Hematopoietic multipotent progenitor cell (in vitro differentiated cells): ENCODE results near the gene CBLIF. TPM values are rescaled to one million over a fixed set of nuclear protein-coding genes. Genes with fewer than 3 reads are reported as not detected.
"Not testable (repeated sequence)": the region's sequence is repeated elsewhere in the genome, so short reads cannot be mapped to it uniquely, and the experiment has no call there.

Source experiments
- DNase-seq, 3 donors: peaks; one replicate each; pipeline ENCODE4 v3.0.0-alpha.2; 2011 to 2015; ENCODE audit warnings: low read depth in 2 of 3, low spot score in 2 of 3
- total RNA-seq: library from RNA; depleted of rRNA; stranded (reverse); fragments of >200 nt; gene quantifications from one replicate; pipeline ENCODE4 v1.2.3, GENCODE V29; 2012

The CBLIF gene
- not detected for total RNA-seq

DNA sequence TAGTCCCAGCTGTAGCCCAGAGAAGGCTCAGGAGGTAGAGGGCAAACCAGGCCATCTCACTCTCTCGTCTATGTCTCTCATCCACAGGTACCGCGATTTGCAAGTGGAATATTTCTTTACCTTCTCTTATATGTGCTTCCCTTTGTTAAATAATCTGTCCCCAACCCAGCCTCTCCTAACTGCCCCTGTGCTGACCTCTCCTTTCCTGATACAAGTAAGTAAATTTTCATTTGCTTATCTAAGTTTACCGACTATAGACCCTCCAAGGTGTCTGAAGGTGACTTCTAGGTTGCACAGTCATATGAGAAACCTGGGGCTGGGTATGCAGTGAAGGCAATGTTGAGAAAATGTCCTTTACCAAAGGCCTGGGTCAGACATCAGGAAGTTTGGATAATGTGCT lies at the start of gene CBLIF:
TSS of gene CBLIF (minus strand) at position 101 of the 400 bp plus-strand sequence. CDS start at position 55, 46 bp downstream.
- DNase-seq = no peak

DNA sequence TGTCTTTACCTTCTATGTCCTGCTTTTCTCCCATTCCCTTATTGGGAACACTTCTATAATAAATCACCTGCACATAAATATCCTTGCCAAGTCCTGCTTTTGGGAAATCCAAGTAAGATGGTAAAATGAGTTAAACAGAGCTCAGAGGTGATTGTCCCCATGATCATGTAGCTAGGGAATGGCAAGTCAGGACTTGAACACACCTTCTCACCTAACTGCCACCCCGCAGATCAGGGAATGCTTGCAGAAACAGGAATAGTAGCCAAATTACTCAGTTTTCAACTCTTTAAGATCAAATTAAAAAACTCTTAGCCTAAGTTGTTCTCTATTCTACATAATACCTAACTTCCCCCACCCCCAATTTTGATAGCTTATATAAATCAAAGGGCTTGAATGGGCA lies 49.3 kb upstream of the CBLIF start:
- DNase-seq = no peak

DNA sequence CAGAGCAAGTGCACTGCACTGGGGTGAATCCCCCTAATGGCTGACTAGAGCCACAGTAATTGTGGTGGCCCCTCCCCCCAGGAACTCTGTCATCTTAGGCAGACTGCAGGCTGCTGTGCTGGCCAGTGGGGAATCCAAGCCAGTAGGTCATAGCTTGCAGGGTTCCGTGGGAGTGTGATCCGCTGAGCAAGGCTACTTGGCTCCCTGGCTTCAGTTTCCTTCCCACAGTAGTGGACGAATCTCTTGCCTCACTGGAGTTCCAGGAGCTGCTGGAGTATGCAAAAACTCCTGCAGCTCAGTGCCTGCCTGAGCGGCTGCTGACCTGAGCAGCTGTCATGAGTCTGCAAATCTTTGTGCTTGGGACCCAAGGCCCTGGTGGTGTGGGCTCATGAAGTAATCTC lies 46.5 kb upstream of the CBLIF start:
- DNase-seq = peak in 2 of 3 donors; percentile 30 to 61

DNA sequence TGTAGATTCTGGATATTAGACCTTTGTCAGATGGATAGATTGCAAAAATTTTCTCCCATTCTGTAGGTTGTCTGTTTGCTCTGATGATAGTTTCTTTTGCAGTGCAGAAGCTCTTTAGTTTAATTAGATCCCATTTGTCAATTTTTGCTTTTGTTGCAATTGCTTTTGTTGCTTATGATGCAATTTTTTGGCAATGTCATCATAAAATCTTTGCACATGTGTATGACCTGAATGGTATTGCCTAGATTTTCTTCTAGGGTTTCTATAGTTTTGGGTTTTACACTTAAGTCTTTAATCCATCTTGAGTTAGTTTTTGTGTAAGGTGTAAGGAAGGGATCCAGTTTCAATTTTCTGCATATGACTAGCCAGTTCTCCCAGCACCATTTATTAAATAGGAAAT lies 41.9 kb upstream of the CBLIF start:
- DNase-seq = not testable (repeated sequence)

- DNase-seq = no peak
These were observed 38.3 kb upstream of the CBLIF start for GRCh38 chr11:59883597-59883996.

DNA sequence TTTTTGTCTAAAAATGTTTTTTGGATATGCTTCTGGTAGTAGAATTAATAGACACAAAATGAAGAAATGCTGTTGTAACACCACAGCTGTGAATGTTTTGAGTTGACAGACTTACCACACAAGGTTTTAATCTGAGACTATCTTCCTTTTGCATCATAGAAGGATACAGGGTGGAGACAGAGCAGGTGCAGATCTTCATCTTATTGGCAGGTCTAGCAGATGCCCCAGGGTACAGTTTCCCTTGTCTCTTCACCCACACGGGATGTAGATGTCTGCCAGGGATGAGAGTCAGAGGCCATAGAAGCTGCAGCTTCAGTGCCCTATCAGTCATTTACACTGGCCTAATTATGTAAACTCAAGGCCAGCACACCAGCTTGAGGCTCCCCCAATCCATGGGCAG lies 34.3 kb upstream of the CBLIF start:
- no peak for DNase-seq

- no peak for DNase-seq
These were observed 33.3 kb upstream of the CBLIF start, which contains the start of gene OOSP3 for GRCh38 chr11:59878575-59878974. OOSP3 (plus strand) TSS chr11:59878782; CDS start chr11:59878809, 27 bp downstream.

DNA sequence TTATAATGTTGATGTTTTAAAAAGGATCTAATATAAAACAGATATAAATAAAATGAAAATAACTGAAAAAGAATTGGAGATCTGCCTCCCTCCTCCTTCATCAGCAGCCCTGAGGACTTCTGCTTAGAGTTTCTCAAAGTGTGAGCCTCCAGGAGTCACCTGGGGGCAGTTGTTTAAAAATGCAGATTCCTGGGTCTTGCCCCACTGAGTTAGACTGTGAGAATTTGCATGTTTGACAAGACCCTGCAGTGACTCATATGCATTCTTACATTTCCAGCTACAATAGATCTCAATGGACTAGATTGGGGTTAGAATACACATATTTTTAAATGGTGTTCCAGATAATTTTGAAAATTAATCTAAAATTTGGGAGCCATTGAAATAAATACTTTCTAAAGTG lies 32.5 kb upstream of the CBLIF start:
- no peak for DNase-seq

GRCh38 chr11:59877325-59877724 lies 32.0 kb upstream of the CBLIF start:
- DNase-seq = no peak

DNA sequence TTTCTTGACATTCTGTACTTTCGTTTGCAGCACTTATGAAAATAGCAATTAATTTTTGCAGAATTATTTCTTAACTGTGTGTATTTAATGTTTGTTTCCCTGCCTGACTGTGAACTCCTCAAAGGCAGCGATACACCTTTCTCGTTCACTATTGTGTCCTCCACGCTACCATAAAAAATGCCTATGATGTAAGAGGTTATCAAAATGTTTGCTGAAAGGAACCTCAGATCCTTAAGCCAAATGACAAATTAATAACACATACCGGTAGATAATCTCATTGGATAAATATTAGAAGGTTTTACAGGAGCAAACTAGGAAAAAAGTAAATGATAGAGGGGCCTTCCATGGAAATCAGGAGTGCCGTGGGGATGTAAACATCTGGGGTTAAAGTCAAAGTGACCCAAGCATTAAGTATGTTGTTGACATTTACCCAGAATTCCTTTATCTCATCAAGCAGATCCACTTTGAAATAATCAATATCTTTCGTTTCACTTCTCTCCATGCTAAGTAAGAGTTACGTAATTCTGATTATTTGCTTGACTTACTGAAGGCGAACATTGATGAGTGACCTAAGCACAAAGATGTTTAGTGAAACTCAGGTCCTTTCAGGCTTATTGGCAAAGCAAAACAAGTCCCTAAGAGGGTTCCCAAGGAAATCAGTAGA lies 30.7 kb upstream of the CBLIF start:
- no peak for DNase-seq

DNA sequence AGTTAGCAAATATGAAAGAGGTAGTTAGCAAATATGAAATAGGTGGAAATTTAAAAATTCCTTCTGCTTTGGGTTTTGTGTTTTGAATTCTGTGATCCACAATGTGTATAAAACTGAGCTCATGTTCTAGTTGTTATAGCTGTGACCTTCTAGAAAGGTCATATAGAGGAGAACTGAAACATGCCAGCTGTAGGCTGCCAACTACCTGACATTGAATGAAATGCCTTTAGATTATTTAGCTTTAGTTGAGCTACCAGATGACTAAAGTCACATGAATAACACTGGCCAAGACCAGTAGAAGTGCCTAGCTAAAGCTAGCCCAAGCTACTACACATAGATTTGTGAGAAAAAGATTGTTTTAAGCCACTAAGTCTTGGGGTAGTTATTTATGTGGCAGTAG lies 26.8 kb upstream of the CBLIF start:
- no peak for DNase-seq

DNA sequence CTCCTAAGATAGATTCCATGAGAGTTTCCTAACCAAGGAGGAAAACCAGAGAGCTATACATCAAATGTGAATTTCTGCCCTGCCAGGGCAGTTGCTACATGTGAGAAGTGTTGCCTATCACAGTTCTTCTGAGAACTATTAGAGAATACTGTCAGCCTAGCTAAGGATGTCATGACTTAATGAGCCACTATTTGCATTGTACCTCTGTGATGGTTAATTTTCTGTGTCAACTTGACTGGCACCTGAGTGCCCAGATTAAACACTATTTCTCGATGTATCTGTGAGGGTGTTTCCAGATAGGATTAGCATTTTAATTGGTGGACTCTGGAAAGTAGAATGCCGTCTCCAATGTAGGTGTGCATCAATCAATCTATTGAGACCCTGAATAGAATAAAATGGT lies 22.6 kb upstream of the CBLIF start:
- no peak for DNase-seq

GRCh38 chr11:59866836-59867235 lies 21.5 kb upstream of the CBLIF start:
- no peak for DNase-seq

GRCh38 chr11:59866397-59866796 lies 21.1 kb upstream of the CBLIF start, which contains the start of gene TCN1:
TCN1 (minus strand) TSS chr11:59866487; CDS start chr11:59866470, 17 bp downstream.
- DNase-seq = peak in 1 of 3 donors; percentile 37

DNA sequence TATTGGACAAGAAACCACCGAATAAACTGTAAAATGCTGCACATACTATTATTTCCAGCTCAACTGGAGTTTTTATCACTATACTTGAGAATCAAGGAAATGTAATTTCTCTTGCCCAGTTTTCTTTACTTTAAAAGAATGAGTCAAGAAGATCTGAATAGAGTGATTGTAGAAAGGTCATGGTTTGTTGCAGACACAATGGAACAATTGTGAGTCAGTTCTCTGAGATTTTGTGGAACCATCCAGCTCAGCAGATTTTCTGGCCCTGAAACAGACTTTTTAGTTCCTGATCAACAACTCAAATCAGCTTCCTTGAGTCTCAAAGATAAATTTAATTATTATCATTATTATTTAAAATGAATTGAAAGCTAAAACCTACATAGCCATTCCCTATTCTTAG lies 19.7 kb upstream of the CBLIF start:
- no peak for DNase-seq

DNA sequence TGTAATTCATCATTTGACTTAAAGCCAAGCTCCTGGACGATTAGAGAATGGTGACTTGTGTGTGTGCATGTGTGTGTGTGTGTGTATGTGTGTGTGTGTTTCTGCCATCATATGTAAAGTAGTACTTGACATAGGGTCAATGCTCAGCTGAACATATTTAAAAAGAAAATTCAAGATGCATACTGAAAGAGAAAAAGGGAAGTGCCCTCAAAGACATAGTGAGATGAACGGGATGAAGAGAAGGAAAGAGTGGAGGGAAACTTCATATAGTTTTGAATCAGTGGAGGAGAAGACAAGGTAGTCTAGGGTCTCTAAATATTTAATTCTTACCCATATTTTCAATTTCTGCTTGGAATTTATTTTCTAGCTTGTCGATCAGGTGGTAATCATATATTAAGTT lies 17.0 kb upstream of the CBLIF start:
- no peak for DNase-seq

DNA sequence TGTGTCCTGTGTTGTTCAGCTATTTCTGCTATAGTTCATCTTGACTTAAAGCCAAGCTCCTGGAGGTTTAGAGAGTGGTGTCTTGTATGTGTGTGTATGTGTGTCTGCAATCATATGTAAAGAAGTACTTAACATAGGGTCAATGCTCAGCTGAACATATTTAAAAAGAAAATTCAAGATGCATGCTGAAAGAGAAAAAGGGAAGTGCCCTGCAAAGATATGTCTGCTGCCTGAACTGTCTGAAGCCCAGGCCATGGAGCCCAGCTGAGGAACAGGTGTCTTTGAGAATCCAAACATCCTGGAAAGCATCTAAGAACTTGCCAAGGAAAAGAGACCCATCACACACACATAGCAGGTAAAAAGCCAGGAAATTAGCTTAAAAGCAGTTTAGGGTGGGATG lies 14.4 kb upstream of the CBLIF start:
- peak in 1 of 3 donors; percentile 10 for DNase-seq

DNA sequence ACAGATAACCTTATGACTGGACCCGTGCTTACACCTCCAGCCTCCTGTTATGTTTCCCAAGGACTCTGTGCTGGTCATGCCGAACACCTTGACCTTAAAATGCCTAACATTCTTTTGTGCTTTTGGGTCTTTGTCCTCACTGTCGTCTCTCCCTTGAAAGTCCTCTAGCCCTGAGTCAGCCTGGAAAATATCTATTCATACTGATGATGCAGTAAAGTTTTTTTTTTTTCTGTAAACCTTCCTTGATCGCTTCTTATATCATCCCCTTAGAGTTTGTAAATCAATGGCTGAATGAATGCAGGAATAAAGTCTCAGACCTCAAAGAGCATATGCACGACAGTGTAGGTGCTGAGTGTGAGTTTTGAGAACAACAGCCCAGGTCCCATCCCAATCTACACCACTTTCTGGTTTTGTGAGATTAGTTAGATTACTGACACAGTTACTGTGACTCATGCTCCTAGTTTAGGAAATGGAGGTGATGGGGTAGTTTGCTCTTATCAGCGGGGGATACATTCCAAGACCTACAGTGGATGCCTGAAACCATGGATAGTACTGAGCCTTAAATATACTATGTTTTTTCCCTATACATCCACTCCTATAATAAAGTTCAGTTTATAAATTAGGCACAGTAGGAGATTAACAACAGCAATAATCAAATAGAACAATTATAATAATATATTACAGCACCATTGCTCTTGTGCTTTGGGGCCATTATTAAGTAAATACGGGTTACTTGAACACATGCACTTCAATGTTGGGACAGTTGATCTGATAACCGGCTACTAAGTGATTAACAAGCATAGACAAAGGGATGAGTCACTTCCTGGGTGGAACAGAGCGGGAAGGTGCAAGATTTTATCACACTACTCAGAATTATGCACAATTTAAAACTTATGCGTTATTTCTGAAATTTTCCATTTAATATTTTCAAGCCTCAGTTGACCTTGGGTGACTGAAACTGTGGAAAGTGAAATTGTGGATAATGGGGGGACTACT lies 12.4 kb upstream of the CBLIF start:
- no peak for DNase-seq

DNA sequence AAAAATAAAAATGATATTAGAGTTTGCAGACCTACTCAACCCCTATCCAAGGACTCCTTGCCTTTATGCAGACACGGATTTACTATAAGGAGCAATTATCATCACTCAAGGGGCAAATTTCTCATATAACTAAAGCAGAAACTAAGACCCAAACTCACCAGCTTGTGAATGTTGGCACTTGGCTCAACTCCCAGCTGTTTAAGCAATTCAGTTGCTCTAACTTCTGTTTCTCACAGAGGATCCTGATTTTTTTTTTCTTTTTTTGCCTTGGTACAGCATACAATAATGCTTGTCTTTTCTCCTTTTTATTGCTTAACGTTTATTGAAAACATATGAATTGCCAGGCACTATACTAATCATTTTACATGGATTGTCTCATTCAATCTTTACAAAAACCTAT lies 9.6 kb upstream of the CBLIF start:
- DNase-seq = no peak

- DNase-seq = not testable (repeated sequence)
These were observed 6.1 kb upstream of the CBLIF start for GRCh38 chr11:59851416-59851815.

GRCh38 chr11:59849551-59849950 lies 4.3 kb upstream of the CBLIF start:
- not testable (repeated sequence) for DNase-seq

DNA sequence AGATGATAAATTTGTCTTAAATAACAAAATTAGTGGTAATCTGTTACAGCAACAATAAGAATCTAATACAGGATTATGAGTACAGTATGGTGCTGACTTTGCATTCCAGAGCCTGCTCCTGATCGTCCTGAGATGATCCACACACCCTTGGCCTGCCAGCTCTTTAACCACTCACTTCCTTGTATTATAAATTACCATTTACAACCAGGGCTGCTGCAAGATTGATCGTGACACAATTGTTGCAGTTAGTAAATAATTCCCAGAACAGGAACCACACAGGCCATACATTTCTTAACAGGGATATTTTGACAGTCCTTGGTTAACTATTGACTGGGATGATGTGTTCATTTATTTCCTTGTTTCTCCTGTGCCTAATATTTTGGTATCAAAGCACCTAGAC lies 3.8 kb upstream of the CBLIF start:
- DNase-seq = no peak
